Measurements from ENCODE around the gene HOXA11.

HOXA11 gene

DNA sequence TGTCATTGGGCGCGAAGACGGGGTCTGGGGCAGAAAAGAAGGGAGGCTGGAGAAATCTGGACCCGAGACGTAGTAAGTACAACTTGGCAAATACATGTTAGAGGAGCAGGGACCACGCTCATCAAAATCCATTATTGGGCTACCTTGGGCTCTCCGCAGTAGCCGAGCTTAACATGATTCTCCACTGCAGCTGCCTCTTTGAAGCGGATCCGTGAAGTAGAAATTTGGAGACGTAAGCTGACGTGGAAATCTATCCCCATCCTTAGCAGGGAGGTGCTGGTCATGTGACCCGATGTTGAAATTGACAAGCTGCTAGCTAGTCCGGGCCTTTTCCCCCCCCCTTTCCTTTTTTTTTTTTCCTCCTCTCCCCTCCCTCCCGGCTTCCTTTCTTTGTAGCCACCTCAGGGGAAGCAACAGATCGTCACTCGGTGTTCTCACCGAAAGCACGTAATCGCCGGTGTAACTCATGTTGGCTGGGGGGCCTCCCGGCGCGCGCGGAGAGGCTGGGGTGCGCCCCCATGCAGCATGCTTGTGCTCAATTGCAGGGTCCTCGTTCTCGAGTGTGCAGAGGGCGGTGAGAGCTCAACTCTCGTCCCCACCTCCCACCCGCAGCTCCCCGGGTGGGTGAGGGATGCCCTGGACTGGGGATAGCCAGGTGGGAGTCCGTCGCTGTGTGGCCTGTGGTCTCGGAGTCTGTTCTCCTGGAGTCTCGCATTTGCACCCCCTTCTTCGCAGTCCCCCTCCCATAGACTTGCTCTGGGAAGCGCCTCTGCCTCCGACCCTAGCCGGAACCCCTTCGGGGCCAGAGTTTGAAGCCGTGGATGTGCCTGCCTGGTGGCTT, at the start of gene HOXA11:
Gene HOXA11 (minus strand): TSS at position 220 of the 841 bp plus-strand sequence. CDS start 88 bp downstream, at position 132.
- no peak for DNase-seq

GRCh38 chr7:27229448-27229847, 44.4 kb upstream of the HOXA11 start:
- no peak for DNase-seq

- no peak for DNase-seq
These were observed 40.2 kb upstream of the HOXA11 start for GRCh38 chr7:27224983-27225934.

DNA sequence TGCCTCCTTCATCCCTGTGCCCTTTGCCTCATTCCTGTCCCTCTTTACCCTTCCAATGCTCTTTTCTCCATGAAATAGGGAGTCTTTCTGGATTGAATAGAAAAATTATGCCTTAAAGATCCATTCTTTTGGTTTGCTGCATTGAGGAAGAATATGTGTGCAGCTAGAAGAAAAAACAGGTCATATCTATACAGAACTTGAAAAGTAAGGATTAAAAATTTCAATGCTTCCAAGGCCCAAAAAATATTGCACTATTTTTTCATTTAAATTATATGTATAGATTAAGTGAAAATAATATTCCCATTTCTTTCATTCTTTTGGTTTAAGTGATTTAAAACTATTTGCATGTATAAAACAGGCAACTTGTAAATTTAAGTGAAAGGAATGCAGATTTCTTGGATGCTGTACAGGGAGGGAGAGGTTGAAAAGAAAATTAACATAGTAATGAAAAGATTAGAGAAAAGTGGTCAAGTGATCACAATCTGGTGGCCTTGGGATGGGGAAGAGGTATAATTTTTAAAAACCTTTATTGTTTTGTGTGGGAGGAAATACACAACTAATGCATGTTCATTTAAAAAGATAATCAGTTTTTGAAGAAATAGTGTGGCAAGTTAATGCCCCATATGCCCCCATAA, 39.0 kb upstream of the HOXA11 start:
- DNase-seq = no peak

DNA sequence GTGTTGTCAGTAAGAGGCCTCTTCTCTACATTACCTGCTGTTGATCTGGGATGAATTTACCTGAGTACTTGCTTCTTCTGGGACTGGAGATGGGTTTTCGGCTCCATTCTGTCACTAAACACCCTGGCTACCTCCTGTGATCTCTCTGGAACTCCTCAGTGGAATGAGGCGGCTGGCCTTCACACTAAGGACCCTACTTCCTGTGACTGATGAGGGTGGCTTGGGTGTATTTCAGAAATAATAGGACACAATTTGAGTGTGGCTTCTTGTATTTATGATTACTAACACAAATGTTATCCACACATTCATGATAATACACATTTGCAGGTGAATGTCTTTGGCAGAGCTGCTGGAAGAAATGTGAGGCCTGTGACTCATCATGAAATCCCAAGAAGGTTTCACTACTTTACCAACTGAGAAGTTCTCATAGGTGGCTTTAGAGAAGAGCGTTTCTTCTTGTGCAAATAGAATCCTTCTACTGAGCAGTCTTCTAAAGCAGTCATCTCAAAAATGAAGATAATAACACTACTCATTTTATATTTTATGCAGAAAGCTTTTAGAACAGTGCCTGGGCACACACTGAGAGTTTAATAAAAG, 36.3 kb upstream of the HOXA11 start:
- no peak for DNase-seq

DNA sequence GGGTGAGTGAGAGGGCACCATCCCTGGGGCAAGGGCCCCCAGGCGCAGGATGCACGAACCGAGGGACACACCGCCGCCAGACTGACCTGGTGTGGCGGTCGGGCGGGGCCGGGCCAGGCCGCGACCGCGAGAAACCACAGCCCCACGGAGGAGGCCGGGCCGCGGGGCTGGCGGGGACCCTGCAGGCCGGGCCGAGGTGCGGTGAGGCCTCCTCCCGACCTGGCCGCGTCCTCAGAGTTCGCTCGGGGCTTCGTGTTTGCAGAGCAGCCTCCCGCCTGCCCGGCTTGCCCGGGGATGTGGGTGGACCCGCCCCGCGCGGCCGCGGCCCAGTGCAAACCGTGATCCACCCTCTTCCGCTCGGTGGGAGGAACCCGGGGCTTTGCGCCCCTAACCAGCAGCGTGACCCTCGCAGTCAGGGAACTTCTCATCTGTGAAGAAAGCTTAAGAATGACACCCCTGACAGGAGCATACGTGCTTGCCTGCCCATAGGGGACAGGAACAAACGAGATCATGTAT, 35.5 kb upstream of the HOXA11 start:
- DNase-seq = no peak

GRCh38 chr7:27219821-27220220, 34.8 kb upstream of the HOXA11 start:
- DNase-seq = no peak

GRCh38 chr7:27217951-27218350, 32.9 kb upstream of the HOXA11 start:
- no peak for DNase-seq

DNA sequence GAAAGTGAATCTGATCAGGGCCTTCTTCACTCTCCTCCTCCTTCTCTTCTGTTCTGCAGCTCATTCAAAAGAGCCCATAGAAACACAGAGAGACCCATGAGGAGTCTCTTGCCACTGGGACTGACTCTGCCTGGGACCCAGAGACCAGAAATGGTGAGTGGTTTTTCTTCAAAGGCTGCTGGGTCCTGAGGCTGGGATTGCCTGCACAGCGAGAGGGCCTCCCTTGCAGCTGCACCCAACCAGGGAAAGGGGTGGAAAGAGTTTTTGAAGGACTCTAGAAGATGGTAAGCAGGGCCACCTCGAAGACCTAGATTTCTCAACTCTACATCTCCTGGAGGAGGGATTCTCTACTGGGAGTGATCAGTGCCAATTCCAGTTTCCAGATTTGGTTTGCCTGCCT, 30.3 kb upstream of the HOXA11 start:
- no peak for DNase-seq

GRCh38 chr7:27214239-27214950, 29.4 kb upstream of the HOXA11 start:
- no peak for DNase-seq

DNA sequence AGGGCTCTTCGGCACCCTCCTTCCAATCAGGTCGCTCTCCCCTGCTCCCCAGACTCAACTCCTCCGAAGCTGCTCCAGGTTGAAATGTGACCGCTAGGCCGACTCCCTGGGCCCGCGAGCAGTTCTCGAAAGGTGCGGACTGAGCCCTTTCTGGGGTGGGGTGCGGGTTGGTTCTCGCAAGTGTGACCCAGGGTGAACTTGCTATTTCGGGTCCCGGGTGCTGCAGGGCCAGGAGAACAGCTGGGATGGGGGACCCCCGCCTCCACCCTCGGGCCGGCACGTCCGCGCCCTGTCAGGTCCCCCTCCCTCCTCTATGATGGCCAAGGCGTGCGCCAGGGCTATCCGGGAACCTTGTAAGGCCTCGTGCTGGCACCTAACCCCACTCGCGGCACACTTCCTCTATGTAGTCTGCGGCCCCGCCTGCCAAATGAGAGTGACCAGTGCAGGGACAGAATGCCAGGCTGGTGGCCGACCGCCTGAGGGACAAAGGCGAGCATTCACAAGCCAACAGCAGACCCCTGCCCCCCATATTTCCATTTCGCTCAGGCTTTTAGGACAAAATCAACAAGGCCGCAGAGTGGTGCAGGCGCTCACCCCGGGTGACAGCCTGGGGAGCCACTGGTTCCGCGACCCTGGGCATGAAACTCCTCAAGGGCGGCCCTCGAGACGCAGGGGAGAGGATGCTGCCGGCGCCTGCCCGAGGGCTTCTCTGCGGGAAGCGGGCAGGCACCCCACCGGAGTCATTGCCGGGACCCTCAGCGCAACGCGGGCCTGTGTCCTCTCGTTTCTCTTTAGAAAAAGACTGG, 28.6 kb upstream of the HOXA11 start:
- DNase-seq = no peak

- DNase-seq = no peak
These were observed 27.7 kb upstream of the HOXA11 start for GRCh38 chr7:27212497-27213432.

DNA sequence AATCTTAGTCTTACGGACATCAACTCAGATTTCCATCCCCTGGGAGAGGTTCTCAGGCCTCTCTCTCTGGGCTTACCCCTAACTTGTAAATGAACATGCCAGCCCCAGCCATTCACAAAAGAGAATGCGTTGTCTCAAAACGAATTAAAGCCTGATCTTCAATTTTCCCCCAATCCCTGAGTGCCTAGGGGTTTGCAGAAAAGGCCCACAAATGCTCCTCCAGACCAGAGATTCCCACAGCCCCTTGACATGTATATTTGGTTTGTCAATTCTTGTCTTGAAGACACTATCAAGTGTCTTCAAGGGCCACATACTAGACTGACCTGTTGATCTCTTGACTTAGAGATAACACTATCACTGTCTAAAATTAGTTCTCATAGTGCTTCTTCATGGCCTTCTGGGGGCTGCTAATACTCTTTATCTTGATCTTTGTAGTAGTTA, 26.8 kb upstream of the HOXA11 start:
- DNase-seq = no peak

DNA sequence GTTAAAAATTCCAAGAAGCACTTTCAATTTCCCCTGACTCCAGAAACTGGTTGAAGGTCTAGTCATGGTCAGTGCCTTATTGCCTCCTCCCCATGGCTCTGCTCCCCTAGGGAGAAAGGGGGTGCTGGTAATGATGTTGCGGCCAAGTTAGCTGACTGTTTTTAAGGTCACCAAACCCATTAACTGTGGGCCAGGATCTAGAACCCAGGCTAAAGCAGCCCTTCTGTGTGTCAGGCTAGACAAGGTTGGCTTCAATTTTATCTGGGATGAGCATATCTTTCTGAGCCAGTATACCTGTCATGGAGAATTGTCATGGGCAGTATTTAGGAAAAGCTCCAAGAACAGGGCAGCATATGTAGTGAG, 26.0 kb upstream of the HOXA11 start:
- DNase-seq = no peak

DNA sequence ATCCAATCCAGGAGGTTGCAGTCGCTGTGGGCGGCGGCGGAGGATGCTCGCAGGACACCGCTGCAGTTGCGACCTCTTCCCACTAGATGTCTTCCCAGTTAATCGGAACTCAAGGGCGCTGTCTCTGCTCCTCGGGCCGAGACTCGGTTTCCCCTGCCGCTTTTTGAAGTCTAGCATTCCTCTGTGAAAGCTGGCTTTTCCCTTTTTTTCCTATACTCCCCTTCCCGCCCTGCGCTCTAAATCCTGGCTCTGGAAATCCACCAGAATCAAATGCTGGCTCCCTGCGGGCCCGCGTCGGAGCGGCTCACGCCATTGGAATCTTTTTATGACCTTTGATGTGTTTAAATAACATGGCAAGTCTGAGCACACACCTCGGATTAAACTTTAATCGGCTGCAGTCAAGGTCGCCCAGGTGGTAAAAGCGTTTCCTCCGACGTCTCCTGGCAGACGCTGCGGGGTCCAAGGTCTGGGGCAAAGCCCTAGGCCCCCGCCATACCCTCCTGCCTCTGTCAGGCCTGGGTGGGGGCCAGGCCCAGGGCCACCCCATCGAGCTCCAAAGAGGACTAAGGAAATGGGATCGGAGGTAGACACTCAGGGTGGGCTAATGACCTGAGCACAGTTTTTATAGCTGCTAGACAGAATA, 25.5 kb upstream of the HOXA11 start:
- no peak for DNase-seq

GRCh38 chr7:27209933-27210440, 25.0 kb upstream of the HOXA11 start:
- DNase-seq = no peak

- no peak for DNase-seq
These were observed 24.0 kb upstream of the HOXA11 start for GRCh38 chr7:27208998-27209397.

DNA sequence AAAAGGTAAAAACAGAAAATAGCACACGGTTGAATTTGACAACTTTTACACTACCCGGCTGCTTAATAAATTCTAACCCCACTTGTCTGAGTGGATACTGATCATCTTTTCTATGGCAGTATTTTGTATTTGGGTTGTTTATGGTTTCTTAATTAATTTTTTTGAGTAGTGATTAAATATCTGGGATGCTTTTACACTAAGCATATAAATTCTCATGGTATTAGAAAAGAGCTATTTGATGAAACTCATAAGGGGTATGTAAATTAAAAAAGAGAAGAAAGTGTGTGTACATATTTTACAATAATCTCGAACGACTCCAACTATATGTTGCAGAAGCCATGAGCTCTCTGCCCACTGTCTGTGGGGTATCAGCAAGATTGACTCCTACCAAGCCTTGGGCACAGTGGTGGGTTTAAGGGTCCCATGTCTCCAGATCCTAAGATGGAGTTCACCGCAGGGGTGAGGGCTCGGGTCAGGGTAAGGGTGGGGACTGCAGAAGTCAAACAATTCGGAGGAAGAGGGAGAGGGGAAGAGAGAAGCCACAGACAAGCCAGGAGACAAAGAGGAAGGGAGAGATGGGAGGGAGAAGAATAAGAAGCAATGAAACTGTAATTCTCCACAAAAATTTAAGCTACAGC, 22.4 kb upstream of the HOXA11 start:
- DNase-seq = no peak
